Measurements from ENCODE around the gene ATXN7L1. TPM values are rescaled to one million over a fixed set of nuclear protein-coding genes. Genes with fewer than 3 reads are reported as not detected.

The ATXN7L1 gene
- polyA plus RNA-seq, 1 of the 3 experiments (the other 2 are of a cell fraction): 6.0 TPM

GRCh38 chr7:105591522-105591921 lies 284.9 kb downstream of the ATXN7L1 start:
- no peaks in the 10 kb centered on the region for H4K20me1 ChIP-seq (ENCODE audit: insufficient read depth)
- H3K4me1 ChIP-seq (ENCODE audit: control insufficient read depth in 1 of 2, insufficient read depth in 2 of 2, low read depth in 1 of 2, low read length in 1 of 2): peaks cover 0 to 6% of the 10 kb centered on the region in 2 experiments; a peak in 1 of 4 replicates
- no peaks in the 10 kb centered on the region for H3K9me3 ChIP-seq
- H3K79me2 ChIP-seq (ENCODE audit: insufficient read depth): no peaks in the 10 kb centered on the region
- H3K4me2 ChIP-seq: no peak overlapping the region
- WGBS (ENCODE audit: low lambda C conversion rate): 55% methylated on average over 2 of the region's 2 CpGs
- no peak for DNase-seq
- no peaks in the 10 kb centered on the region for H3K9me2 ChIP-seq
- H3K4me3 ChIP-seq (ENCODE audit: low read depth in 2 of 2, low read length in 1 of 2): no peak overlapping the region
- H3F3A ChIP-seq (replicated peaks; ENCODE audit: insufficient read depth): peaks cover 4% of the 10 kb centered on the region
- POLR2A ChIA-PET: interaction anchor here (0.7 kb wide), 1 partner anchor 89 kb away, joined by 3 read pairs; no protein-coding TSS in a partner anchor
- H2AFZ ChIP-seq (ENCODE audit: low read depth): no peak overlapping the region
- no peaks in the 10 kb centered on the region for H3K36me3 ChIP-seq (replicated peaks in 1 of 2; ENCODE audit: control insufficient read depth in 1 of 2, insufficient read depth in 2 of 2, low read length in 1 of 2)
- H3K27me3 ChIP-seq (ENCODE audit: insufficient read depth): no peaks in the 10 kb centered on the region
- no peak overlapping the region for H3K9ac ChIP-seq
- no peak overlapping the region for H3K27ac ChIP-seq (ENCODE audit: low read depth in 2 of 2, low read length in 1 of 2)
- TF ChIP-seq GABPA (IDR thresholded peaks at IDR 0.05; ENCODE audit: low read depth) (no peak), FOSL2 (IDR thresholded peaks at IDR 0.05; ENCODE audit: borderline replicate concordance, low read depth) (no peak), USF2 (IDR thresholded peaks at IDR 0.05; ENCODE audit: borderline replicate concordance, low read depth, low read length) (no peak), MEF2A (IDR thresholded peaks at IDR 0.05; ENCODE audit: borderline replicate concordance, low read depth) (no peak), CTCF (IDR thresholded peaks at IDR 0.05) (no peak), PBX3 (IDR thresholded peaks at IDR 0.05) (no peak), TAF1 (IDR thresholded peaks at IDR 0.05; ENCODE audit: borderline replicate concordance, low read depth, low read length) (no peak), SIN3A (IDR thresholded peaks at IDR 0.05; ENCODE audit: borderline replicate concordance, low read depth, low read length) (no peak), FOXJ3 (CRISPR knock-in tag; IDR thresholded peaks at IDR 0.05) (no peak), RCOR1 (IDR thresholded peaks at IDR 0.05; ENCODE audit: low read length) (no peak), SMC3 (IDR thresholded peaks at IDR 0.05; ENCODE audit: low read depth, low read length) (no peak)
- CTCF ChIA-PET: interaction anchor here (0.7 to 3.7 kb wide), 14 partner anchors 10 to 707 kb away, joined by 3 to 29 read pairs (median 3); partner anchors contain the start of genes EFCAB10 and RINT1

GRCh38 chr7:105590793-105591192 lies 285.6 kb downstream of the ATXN7L1 start:
- H3K4me2 ChIP-seq: no peak overlapping the region
- H3K9me2 ChIP-seq: no peaks in the 10 kb centered on the region
- 56% methylated on average over 5 of the region's 5 CpGs for WGBS (ENCODE audit: low lambda C conversion rate)
- ChIA-PET POLR2A (no interaction called here), CTCF (interaction anchor here (0.7 to 3.7 kb wide), 13 partner anchors 8 to 707 kb away, joined by 3 to 29 read pairs (median 4); partner anchors contain the start of genes EFCAB10 and RINT1)
- H2AFZ ChIP-seq (ENCODE audit: low read depth): no peak overlapping the region
- no peak overlapping the region for H3K9ac ChIP-seq
- no peaks in the 10 kb centered on the region for H3K27me3 ChIP-seq (ENCODE audit: insufficient read depth)
- H3F3A ChIP-seq (replicated peaks; ENCODE audit: insufficient read depth): peaks cover 4% of the 10 kb centered on the region
- peaks cover 0 to 6% of the 10 kb centered on the region in 2 experiments; a peak in 1 of 4 replicates for H3K4me1 ChIP-seq (ENCODE audit: control insufficient read depth in 1 of 2, insufficient read depth in 2 of 2, low read depth in 1 of 2, low read length in 1 of 2)
- H4K20me1 ChIP-seq (ENCODE audit: insufficient read depth): no peaks in the 10 kb centered on the region
- H3K27ac ChIP-seq (ENCODE audit: low read depth in 2 of 2, low read length in 1 of 2): no peak overlapping the region
- H3K4me3 ChIP-seq (ENCODE audit: low read depth in 2 of 2, low read length in 1 of 2): no peak overlapping the region
- no peak for DNase-seq
- no peaks in the 10 kb centered on the region for H3K79me2 ChIP-seq (ENCODE audit: insufficient read depth)
- no peaks in the 10 kb centered on the region for H3K9me3 ChIP-seq
- H3K36me3 ChIP-seq (replicated peaks in 1 of 2; ENCODE audit: control insufficient read depth in 1 of 2, insufficient read depth in 2 of 2, low read length in 1 of 2): no peaks in the 10 kb centered on the region
- TF ChIP-seq GABPA (IDR thresholded peaks at IDR 0.05; ENCODE audit: low read depth): no peak
- no peak for TF ChIP-seq SIN3A (IDR thresholded peaks at IDR 0.05; ENCODE audit: borderline replicate concordance, low read depth, low read length)
- TF ChIP-seq FOXM1 (IDR thresholded peaks at IDR 0.05; ENCODE audit: low read depth): no peak
- TF ChIP-seq POLR2AphosphoS5 (IDR thresholded peaks at IDR 0.05; ENCODE audit: low read depth, low read length): no peak
- TF ChIP-seq NRF1 (IDR thresholded peaks at IDR 0.05; ENCODE audit: low read depth, low read length): no peak
- no peak for TF ChIP-seq MAX (IDR thresholded peaks at IDR 0.05; ENCODE audit: low read depth)
- TF ChIP-seq TAF1 (IDR thresholded peaks at IDR 0.05; ENCODE audit: borderline replicate concordance, low read depth, low read length): no peak
- TF ChIP-seq TCF12 (IDR thresholded peaks at IDR 0.05): no peak
- TF ChIP-seq USF2 (IDR thresholded peaks at IDR 0.05; ENCODE audit: borderline replicate concordance, low read depth, low read length): no peak
- no peak for TF ChIP-seq MXI1 (IDR thresholded peaks at IDR 0.05; ENCODE audit: low read depth, low read length)
- no peak for TF ChIP-seq EP300 (IDR thresholded peaks at IDR 0.05; ENCODE audit: borderline replicate concordance in 1 of 2, low read depth in 1 of 2, low read length in 1 of 2)
- no peak for TF ChIP-seq SMC3 (IDR thresholded peaks at IDR 0.05; ENCODE audit: low read depth, low read length)
- no peak for TF ChIP-seq IRF3 (IDR thresholded peaks at IDR 0.05; ENCODE audit: low read depth, low read length)
- no peak for TF ChIP-seq ELF1 (IDR thresholded peaks at IDR 0.05)
- TF ChIP-seq PBX3 (IDR thresholded peaks at IDR 0.05): no peak

Measured in SK-N-SH (cell line).